EH (cell line): ENCODE data around the gene PMPCA.
A peak's percentile ranks its signal among the peaks of the same experiment; 100 is the strongest.
"Not testable (repeated sequence)": the region's sequence is repeated elsewhere in the genome, so short reads cannot be mapped to it uniquely, and the experiment has no call there.

Experiments used
- DNase-seq: peaks from one replicate; pipeline ENCODE4 v3.0.0-alpha.2; 2015; ENCODE audit warnings: low read depth

Gene PMPCA

GRCh38 chr9:136412962-136413361, 2.5 kb downstream of the PMPCA start:
- DNase-seq = no peak

- DNase-seq = no peak
Observed at GRCh38 chr9:136416427-136416826, 6.0 kb downstream of the PMPCA start.

GRCh38 chr9:136416914-136417313, 6.5 kb downstream of the PMPCA start:
- DNase-seq = no peak

- no peak for DNase-seq
Observed at GRCh38 chr9:136418182-136419091, 8.0 kb downstream of the PMPCA start.

GRCh38 chr9:136419092-136419420, 8.6 kb downstream of the PMPCA start:
- no peak for DNase-seq

GRCh38 chr9:136421791-136422190, 11.3 kb downstream of the PMPCA start:
- no peak for DNase-seq

GRCh38 chr9:136422876-136423275, 12.4 kb downstream of the PMPCA start:
- no peak for DNase-seq

- DNase-seq = no peak
Observed at GRCh38 chr9:136423432-136424146, 13.1 kb downstream of the PMPCA start.

GRCh38 chr9:136424750-136425362, 14.4 kb downstream of the PMPCA start:
- DNase-seq = peak; percentile 10

GRCh38 chr9:136425367-136425766, 14.9 kb downstream of the PMPCA start:
- DNase-seq = not testable (repeated sequence)

- no peak for DNase-seq
Observed at GRCh38 chr9:136426787-136427186, 16.3 kb downstream of the PMPCA start.

- DNase-seq = no peak
Observed at GRCh38 chr9:136429075-136429628, 18.7 kb downstream of the PMPCA start.

GRCh38 chr9:136429683-136430491, 19.4 kb downstream of the PMPCA start:
- no peak for DNase-seq

- DNase-seq = no peak
Observed at GRCh38 chr9:136430588-136431234, 20.3 kb downstream of the PMPCA start.

- no peak for DNase-seq
Observed at GRCh38 chr9:136431782-136432350, 21.4 kb downstream of the PMPCA start.

- DNase-seq = no peak
Observed at GRCh38 chr9:136432591-136432990, 22.1 kb downstream of the PMPCA start.

GRCh38 chr9:136433043-136433715, 22.7 kb downstream of the PMPCA start:
- no peak for DNase-seq

- no peak for DNase-seq
Observed at GRCh38 chr9:136433849-136434579, 23.6 kb downstream of the PMPCA start.

GRCh38 chr9:136434580-136435169, 24.2 kb downstream of the PMPCA start:
- DNase-seq = no peak
